ENCODE data around the gene GJA9. TPM values are rescaled to one million over a fixed set of nuclear protein-coding genes. Genes with fewer than 3 reads are reported as not detected.
"Not testable (repeated sequence)": the region's sequence is repeated elsewhere in the genome, so short reads cannot be mapped to it uniquely, and the experiment has no call there.

The GJA9 gene
- total RNA-seq, result not detected

- Mint-ChIP-seq H3K4me3 (no peak within 1 kb of the TSS), H3K36me3 (ENCODE audit: insufficient read depth in 2 of 2) (no peaks in the 10 kb centered on the region), H3K9me3 (no peaks in the 10 kb centered on the region), H3K27me3 (ENCODE audit: low read depth) (no peaks in the 10 kb centered on the region), H3K4me1 (ENCODE audit: low read depth) (no peaks in the 10 kb centered on the region), H3K27ac (no peak within 1 kb of the TSS)
- DNase-seq (no peak), ATAC-seq (replicated peaks in 1 of 2) (no peak)
Observed at GRCh38 chr1:38881487-38881886, at the start of gene GJA9. Gene GJA9, minus strand, starts transcription at chr1:38881587. Its CDS starts 5,489 bp downstream, at chr1:38876098.

GRCh38 chr1:38929476-38929875 lies 48.1 kb upstream of the GJA9 start:
- ATAC-seq (replicated peaks in 1 of 2) (peak in 1 of 2 donors; percentile 15), DNase-seq (no peak)
- H3K9me3 Mint-ChIP-seq, result no peaks in the 10 kb centered on the region
- no peaks in the 10 kb centered on the region for H3K27me3 Mint-ChIP-seq (ENCODE audit: low read depth)
- no peaks in the 10 kb centered on the region for H3K36me3 Mint-ChIP-seq (ENCODE audit: insufficient read depth in 2 of 2)
- H3K4me1 Mint-ChIP-seq (ENCODE audit: low read depth), result peaks cover 12% of the 10 kb centered on the region
- H3K27ac Mint-ChIP-seq, result no peak overlapping the region
- H3K4me3 Mint-ChIP-seq, result no peak overlapping the region

DNA sequence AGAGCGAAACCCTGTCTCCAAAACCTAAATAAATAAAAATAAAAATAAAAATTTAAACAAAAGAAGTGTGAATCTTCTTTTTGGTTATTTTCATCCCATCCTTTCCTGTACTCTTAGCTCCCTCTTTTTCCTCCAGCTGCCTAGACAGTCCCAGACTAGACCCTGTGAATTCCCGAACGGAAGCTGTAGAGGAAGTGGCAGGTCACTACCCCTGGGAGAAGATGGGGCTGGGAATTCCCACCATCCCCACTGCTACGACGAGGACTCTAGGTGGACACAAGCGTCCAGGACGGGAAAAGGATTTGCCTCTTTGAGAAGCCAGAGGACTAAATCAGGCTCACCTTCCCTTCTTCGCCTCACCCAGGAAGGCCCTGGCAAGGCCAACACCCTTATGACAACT lies 47.7 kb upstream of the GJA9 start:
- Mint-ChIP-seq H3K9me3 (no peaks in the 10 kb centered on the region), H3K4me3 (no peak overlapping the region), H3K27ac (no peak overlapping the region), H3K4me1 (ENCODE audit: low read depth) (peaks cover 12% of the 10 kb centered on the region), H3K27me3 (ENCODE audit: low read depth) (no peaks in the 10 kb centered on the region), H3K36me3 (ENCODE audit: insufficient read depth in 2 of 2) (no peaks in the 10 kb centered on the region)
- DNase-seq (no peak), ATAC-seq (replicated peaks in 1 of 2) (no peak)

- no peak for ATAC-seq (replicated peaks in 1 of 2)
- DNase-seq, result no peak
- Mint-ChIP-seq H3K4me1 (ENCODE audit: low read depth) (peaks cover 6% of the 10 kb centered on the region), H3K9me3 (no peaks in the 10 kb centered on the region), H3K4me3 (no peak overlapping the region), H3K27ac (no peak overlapping the region), H3K27me3 (ENCODE audit: low read depth) (no peaks in the 10 kb centered on the region), H3K36me3 (ENCODE audit: insufficient read depth in 2 of 2) (no peaks in the 10 kb centered on the region)
Observed at GRCh38 chr1:38926091-38926490, 44.7 kb upstream of the GJA9 start.

DNA sequence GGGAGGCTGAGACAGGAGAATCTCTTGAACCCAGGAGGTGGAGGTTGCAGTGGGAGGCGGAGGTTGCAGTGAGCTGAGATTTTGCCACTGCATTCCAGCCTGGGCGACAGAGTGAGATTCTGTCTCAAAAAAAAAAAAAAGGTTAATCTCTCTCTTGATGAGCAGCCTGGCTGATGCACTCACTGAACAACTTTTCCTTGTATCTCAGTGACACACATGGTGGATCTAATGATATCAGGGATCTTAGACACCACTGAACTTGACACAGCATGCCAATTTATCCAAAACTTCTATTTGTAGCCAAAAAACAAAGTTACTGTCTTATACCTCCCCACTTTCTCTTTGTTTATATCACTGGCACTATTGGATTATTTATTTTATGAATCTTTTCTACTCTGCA lies 44.0 kb upstream of the GJA9 start:
- no peak for ATAC-seq (replicated peaks in 1 of 2)

GRCh38 chr1:38923607-38924006 lies 42.2 kb upstream of the GJA9 start:
- no peaks in the 10 kb centered on the region for H3K36me3 Mint-ChIP-seq (ENCODE audit: insufficient read depth in 2 of 2)
- peak; percentile 53 to 90 for ATAC-seq (replicated peaks in 1 of 2)

More for the DNA sequence above, 44.0 kb upstream of the GJA9 start:
- DNase-seq, result no peak
- Mint-ChIP-seq H3K27me3 (ENCODE audit: low read depth) (no peaks in the 10 kb centered on the region), H3K27ac (no peak overlapping the region), H3K4me1 (ENCODE audit: low read depth) (peaks cover 6% of the 10 kb centered on the region), H3K9me3 (no peaks in the 10 kb centered on the region), H3K4me3 (no peak overlapping the region), H3K36me3 (ENCODE audit: insufficient read depth in 2 of 2) (no peaks in the 10 kb centered on the region)

GRCh38 chr1:38919130-38919529 lies 37.7 kb upstream of the GJA9 start:
- Mint-ChIP-seq H3K4me1 (ENCODE audit: low read depth) (peaks cover 19% of the 10 kb centered on the region), H3K4me3 (no peak overlapping the region), H3K9me3 (no peaks in the 10 kb centered on the region), H3K27me3 (ENCODE audit: low read depth) (no peaks in the 10 kb centered on the region), H3K27ac (no peak overlapping the region), H3K36me3 (ENCODE audit: insufficient read depth in 2 of 2) (no peaks in the 10 kb centered on the region)
- no peak for ATAC-seq (replicated peaks in 1 of 2)
- DNase-seq, result no peak

More at GRCh38 chr1:38923607-38924006, 42.2 kb upstream of the GJA9 start:
- Mint-ChIP-seq H3K4me3 (no peak overlapping the region), H3K27me3 (ENCODE audit: low read depth) (no peaks in the 10 kb centered on the region), H3K27ac (no peak overlapping the region), H3K9me3 (no peaks in the 10 kb centered on the region), H3K4me1 (ENCODE audit: low read depth) (peaks cover 6% of the 10 kb centered on the region)
- DNase-seq, result peak in 1 of 2 donors; percentile 5

DNA sequence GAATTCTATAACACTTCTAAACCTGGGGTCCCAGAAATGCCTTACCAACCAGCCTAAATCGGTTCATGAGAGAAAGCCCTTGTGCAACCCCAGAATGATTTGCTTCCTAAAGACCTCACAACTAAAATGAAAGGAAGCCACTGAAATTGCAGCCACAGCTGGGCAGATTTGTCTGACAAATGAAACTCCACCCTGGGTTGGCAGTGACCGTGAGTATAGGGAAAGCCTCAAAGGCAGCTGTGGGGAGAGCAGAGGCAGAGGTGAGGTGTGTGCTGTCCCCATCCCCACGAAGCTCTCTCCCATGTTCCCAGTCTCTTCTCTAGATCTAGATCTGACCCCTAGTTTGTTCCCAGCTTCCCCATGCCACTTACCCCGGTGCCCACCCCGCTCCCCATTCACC lies 37.2 kb upstream of the GJA9 start:
- ATAC-seq (replicated peaks in 1 of 2) (no peak), DNase-seq (no peak)
- Mint-ChIP-seq H3K4me1 (ENCODE audit: low read depth) (peaks cover 16% of the 10 kb centered on the region), H3K36me3 (ENCODE audit: insufficient read depth in 2 of 2) (no peaks in the 10 kb centered on the region), H3K9me3 (no peaks in the 10 kb centered on the region), H3K4me3 (no peak overlapping the region), H3K27ac (no peak overlapping the region), H3K27me3 (ENCODE audit: low read depth) (no peaks in the 10 kb centered on the region)

- no peak overlapping the region for H3K4me3 Mint-ChIP-seq
- no peak overlapping the region for H3K27ac Mint-ChIP-seq
- no peaks in the 10 kb centered on the region for H3K27me3 Mint-ChIP-seq (ENCODE audit: low read depth)
- DNase-seq (no peak), ATAC-seq (replicated peaks in 1 of 2) (no peak)
- H3K4me1 Mint-ChIP-seq (ENCODE audit: low read depth), result peaks cover 13% of the 10 kb centered on the region
- H3K9me3 Mint-ChIP-seq, result no peaks in the 10 kb centered on the region
- no peaks in the 10 kb centered on the region for H3K36me3 Mint-ChIP-seq (ENCODE audit: insufficient read depth in 2 of 2)
Observed at GRCh38 chr1:38917772-38918171, 36.4 kb upstream of the GJA9 start.

DNA sequence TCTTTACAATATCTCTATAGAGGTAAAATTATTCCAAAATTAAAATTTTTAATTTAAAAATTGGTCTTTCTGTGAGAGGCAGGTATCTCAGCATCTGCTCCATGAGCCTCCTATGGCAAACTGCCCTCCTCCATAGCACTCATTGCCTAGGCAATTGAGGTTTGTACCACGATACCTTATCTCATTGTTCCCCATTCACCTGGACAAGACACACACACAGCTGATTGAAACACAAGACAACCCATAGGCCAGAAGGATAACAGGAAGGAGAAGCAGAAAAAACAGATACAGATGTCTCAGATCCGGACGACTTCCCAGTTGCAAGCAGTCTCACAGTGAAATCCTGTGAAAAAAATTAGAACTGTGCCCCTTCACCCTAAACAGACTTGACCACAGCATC lies 36.0 kb upstream of the GJA9 start:
- no peak overlapping the region for H3K4me3 Mint-ChIP-seq
- H3K9me3 Mint-ChIP-seq, result no peaks in the 10 kb centered on the region
- peaks cover 13% of the 10 kb centered on the region for H3K4me1 Mint-ChIP-seq (ENCODE audit: low read depth)
- no peaks in the 10 kb centered on the region for H3K27me3 Mint-ChIP-seq (ENCODE audit: low read depth)
- H3K36me3 Mint-ChIP-seq (ENCODE audit: insufficient read depth in 2 of 2), result no peaks in the 10 kb centered on the region
- no peak overlapping the region for H3K27ac Mint-ChIP-seq
- no peak for DNase-seq
- no peak for ATAC-seq (replicated peaks in 1 of 2)

DNA sequence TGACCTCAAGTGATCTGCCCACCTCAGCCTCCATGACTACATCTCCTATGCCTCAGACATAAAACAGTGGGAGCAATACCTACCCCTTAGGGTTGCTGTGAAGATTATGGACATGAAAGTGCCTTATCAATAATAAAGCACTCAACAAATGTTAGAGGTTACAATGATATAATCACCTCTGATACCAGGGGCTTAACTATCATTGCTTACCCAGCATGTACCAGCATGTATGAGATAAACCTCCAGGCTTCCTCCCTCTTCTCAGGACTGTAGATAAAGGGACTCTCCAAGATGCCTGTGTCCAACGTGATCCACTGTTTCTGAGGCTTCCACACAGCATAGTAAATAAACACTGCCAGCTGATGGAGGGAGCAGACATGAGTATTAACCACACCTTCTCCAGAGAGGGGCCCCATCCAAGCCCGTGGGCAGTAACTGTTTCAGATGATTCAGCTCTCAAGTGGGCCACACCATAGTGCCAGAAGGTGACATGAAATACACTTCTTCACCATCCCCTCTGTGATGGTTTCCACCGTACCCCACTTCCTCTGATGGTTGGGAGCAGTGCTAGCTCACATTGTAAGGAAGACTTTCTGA lies 34.1 kb upstream of the GJA9 start:
- Mint-ChIP-seq H3K27me3 (ENCODE audit: low read depth) (no peaks in the 10 kb centered on the region), H3K36me3 (ENCODE audit: insufficient read depth in 2 of 2) (no peaks in the 10 kb centered on the region), H3K4me1 (ENCODE audit: low read depth) (peaks cover 13% of the 10 kb centered on the region), H3K4me3 (no peak overlapping the region), H3K27ac (no peak overlapping the region), H3K9me3 (no peaks in the 10 kb centered on the region)
- ATAC-seq (replicated peaks in 1 of 2), result peak; percentile 72 to 80
- DNase-seq, result peak; percentile 8 to 20

DNA sequence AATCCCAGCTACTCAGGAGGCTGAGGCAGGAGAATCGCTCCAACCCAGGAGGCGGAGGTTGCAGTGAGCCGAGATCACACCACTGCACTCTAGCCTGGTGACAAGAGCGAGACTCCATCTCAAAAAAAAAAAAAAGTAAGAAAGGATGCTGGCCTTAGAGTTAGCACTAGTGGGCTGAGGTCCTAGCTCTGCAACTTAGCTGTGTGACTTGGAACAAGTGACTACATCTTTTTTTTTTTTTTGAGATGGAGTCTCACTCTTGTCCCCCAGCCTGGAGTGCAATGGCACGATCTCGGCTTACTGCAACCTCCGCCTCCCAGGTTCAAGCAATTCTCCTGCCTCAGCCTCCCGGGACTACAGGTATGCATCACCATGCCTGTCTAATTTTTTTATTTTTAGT lies 33.5 kb upstream of the GJA9 start:
- not testable (repeated sequence) for H3K9me3 Mint-ChIP-seq; H3K27ac Mint-ChIP-seq; DNase-seq; H3K36me3 Mint-ChIP-seq (ENCODE audit: insufficient read depth in 2 of 2); ATAC-seq (replicated peaks in 1 of 2); H3K4me3 Mint-ChIP-seq; H3K27me3 Mint-ChIP-seq (ENCODE audit: low read depth)
- peaks cover 13% of the 10 kb centered on the region for H3K4me1 Mint-ChIP-seq (ENCODE audit: low read depth)

GRCh38 chr1:38908821-38909220 lies 27.4 kb upstream of the GJA9 start:
- Mint-ChIP-seq H3K27me3 (ENCODE audit: low read depth) (no peaks in the 10 kb centered on the region), H3K9me3 (peaks cover 3 to 4% of the 10 kb centered on the region in 2 donors), H3K36me3 (ENCODE audit: insufficient read depth in 2 of 2) (peaks cover 3 to 9% of the 10 kb centered on the region in 2 donors), H3K27ac (no peak overlapping the region), H3K4me3 (no peak overlapping the region), H3K4me1 (ENCODE audit: low read depth) (no peaks in the 10 kb centered on the region)
- DNase-seq (no peak), ATAC-seq (replicated peaks in 1 of 2) (no peak)

DNA sequence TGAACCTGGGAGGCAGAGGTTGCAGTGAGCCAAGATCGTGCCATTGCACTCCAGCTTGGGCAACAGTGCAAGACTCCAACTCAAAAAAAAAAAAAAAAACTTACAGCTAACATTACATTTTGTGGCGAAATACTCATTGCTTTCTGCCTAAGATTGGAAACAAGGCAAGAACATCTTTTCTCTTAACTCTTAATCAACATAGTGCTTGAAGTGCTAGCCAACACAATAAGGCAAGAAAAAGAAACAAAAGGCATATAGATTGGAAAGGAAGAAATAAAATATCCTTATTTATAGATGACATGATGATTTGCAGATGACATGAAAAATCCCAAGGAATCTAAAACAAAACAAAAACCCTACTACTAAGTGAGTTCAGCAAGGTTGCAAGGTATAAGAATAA lies 24.6 kb upstream of the GJA9 start:
- H3K36me3 Mint-ChIP-seq (ENCODE audit: insufficient read depth in 2 of 2), result peaks cover 3 to 9% of the 10 kb centered on the region in 2 donors
- H3K27ac Mint-ChIP-seq, result no peak overlapping the region
- no peaks in the 10 kb centered on the region for H3K27me3 Mint-ChIP-seq (ENCODE audit: low read depth)
- no peak overlapping the region for H3K4me3 Mint-ChIP-seq
- peaks cover 3 to 4% of the 10 kb centered on the region in 2 donors for H3K9me3 Mint-ChIP-seq
- H3K4me1 Mint-ChIP-seq (ENCODE audit: low read depth), result no peaks in the 10 kb centered on the region
- DNase-seq, result no peak
- no peak for ATAC-seq (replicated peaks in 1 of 2)
